Measurements from ENCODE around the gene TLK2. TPM values are rescaled to one million over a fixed set of nuclear protein-coding genes. Genes with fewer than 3 reads are reported as not detected.

TLK2 gene
- total RNA-seq, 6 experiments from 2014 or later = 11.6 to 13.8 (median 12.6) TPM

DNA sequence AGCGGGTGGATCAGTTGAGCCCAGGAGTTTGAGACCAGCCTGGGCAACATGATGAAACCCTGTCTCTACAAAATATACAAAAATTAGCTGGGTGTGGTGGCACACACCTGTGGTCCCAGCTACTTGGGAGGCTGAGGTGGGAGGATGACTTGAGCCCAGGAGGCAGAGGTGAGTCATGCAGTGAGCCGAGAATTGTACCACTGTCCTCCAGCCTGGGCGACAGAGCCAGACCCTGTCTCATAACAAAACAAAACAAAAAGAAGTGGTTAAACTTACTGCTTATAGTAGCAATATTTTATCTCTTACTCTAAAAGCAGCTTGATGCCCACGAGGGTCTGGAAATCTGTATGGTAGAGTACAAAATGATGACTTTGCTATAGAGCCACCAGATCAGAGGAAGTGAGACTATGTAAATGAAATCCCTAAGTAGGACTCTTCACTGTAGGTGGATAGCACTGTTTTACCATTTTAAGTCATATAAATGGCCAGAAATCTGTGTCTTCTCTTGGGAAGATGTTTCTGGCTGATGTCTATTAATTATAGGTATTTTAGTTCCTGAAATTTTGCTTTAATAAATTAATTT lies 88.5 kb downstream of the TLK2 start:
- ATAC-seq = no peak
- DNase-seq = no peak
- no peak for TF ChIP-seq POLR2A (IDR thresholded peaks at IDR 0.05)
- no peak for TF ChIP-seq CTCF (IDR thresholded peaks at IDR 0.05)
- Histone ChIP-seq H3K36me3 (peaks cover 0 to 21% (median 0%) of the 10 kb centered on the region in 4 donors), H3K4me3 (no peak overlapping the region), H3K27ac (no peak overlapping the region), H3K4me1 (peaks cover 0 to 5% (median 0%) of the 10 kb centered on the region in 4 donors), H3K9me3 (no peaks in the 10 kb centered on the region), H3K27me3 (no peaks in the 10 kb centered on the region)
- intact Hi-C loops (cut with DNase I) = no loop called here
- 64% methylated on average over 3 of the region's 4 CpGs for WGBS (ENCODE audit: insufficient coverage, low coverage, low lambda C conversion rate, missing lambda C conversion rate)

- H3K36me3 ChIP-seq = peaks cover 0 to 26% (median 8%) of the 10 kb centered on the region in 4 donors
- intact Hi-C loops (cut with DNase I) = no loop called here
- DNase-seq (no peak), ATAC-seq (no peak)
- 64% methylated on average over 5 of the region's 5 CpGs for WGBS (ENCODE audit: insufficient coverage, low coverage, low lambda C conversion rate, missing lambda C conversion rate)
- no peak overlapping the region for H3K4me3 ChIP-seq
- no peaks in the 10 kb centered on the region for H3K9me3 ChIP-seq
- peak overlapping the region in 1 of 3 donors; percentile 2 for H3K27ac ChIP-seq
- TF ChIP-seq POLR2A (IDR thresholded peaks at IDR 0.05) = no peak
- TF ChIP-seq CTCF (IDR thresholded peaks at IDR 0.05) = no peak
- H3K4me1 ChIP-seq = no peaks in the 10 kb centered on the region
- H3K27me3 ChIP-seq = no peaks in the 10 kb centered on the region
Measured at GRCh38 chr17:62572488-62572887, 93.9 kb downstream of the TLK2 start.

DNA sequence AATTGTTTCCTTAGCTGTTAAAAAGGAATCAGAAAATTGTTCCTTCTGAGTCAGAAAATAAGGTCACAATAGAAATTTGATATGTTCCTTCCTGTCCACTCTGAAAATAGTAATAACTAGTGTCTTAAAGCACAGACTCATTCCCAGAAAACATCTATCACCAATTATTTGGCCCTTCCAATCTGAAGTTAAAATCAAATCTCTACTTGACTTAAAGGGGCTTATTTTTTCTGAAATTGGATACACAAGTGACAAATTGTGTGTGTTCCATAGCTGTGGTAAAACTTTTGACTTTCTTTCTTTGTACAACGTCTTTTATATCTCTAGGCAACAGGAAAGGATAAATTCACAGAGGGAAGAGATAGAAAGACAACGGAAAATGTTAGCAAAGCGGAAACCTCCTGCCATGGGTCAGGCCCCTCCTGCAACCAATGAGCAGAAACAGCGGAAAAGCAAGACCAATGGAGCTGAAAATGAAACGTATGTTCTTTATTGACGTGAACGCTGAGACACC lies 94.3 kb downstream of the TLK2 start:
- DNase-seq = no peak
- 73% methylated on average over 7 of the region's 7 CpGs for WGBS (ENCODE audit: insufficient coverage, low coverage, low lambda C conversion rate, missing lambda C conversion rate)
- intact Hi-C loops (cut with DNase I) = no loop called here
- TF ChIP-seq CTCF (IDR thresholded peaks at IDR 0.05) (no peak), POLR2A (IDR thresholded peaks at IDR 0.05) (no peak)
- Histone ChIP-seq H3K36me3 (peaks cover 0 to 30% (median 8%) of the 10 kb centered on the region in 4 donors), H3K27me3 (no peaks in the 10 kb centered on the region), H3K4me3 (no peak overlapping the region), H3K27ac (peak overlapping the region in 1 of 3 donors; percentile 52), H3K4me1 (no peaks in the 10 kb centered on the region), H3K9me3 (no peaks in the 10 kb centered on the region)
- peak; percentile 33 to 61 (median 52) for ATAC-seq

DNA sequence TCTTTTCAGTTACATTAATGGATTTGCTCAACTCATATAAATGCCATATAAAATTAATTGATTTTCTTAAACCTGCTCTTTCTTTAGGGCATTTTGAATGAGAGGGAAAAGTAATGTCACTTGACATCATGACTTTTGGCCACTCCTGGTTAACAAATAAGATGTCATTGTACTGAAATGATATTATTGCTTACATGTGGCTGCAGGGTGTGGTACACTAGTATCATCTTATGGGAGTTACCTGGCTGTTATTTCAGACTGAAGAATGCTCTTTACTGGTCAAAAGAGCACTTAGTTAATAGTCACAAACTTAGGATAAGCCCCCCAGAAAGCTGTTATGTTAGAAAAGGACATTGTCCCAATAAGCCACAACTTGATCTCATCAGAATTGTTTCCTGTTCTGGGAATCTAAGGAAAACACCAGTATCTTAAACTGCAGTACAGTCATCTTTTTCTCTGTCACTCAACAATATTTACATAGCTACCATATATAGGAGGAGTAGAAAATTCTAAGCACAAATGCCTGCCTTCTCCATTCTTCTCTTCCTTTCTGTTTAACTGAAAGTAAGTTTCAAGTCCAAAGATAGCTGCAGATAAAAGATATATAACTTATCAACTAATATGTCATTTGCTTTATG lies 95.0 kb downstream of the TLK2 start:
- DNase-seq (no peak), ATAC-seq (no peak)
- H3K4me3 ChIP-seq = no peak overlapping the region
- no peaks in the 10 kb centered on the region for H3K9me3 ChIP-seq
- H3K4me1 ChIP-seq = no peaks in the 10 kb centered on the region
- H3K27me3 ChIP-seq = no peaks in the 10 kb centered on the region
- H3K27ac ChIP-seq = peak overlapping the region in 2 of 3 donors; percentile 15 to 52
- intact Hi-C loops (cut with DNase I) = no loop called here
- TF ChIP-seq CTCF (IDR thresholded peaks at IDR 0.05) (no peak), POLR2A (IDR thresholded peaks at IDR 0.05) (no peak)
- H3K36me3 ChIP-seq = peaks cover 0 to 35% (median 10%) of the 10 kb centered on the region in 4 donors
